Activated effector memory CD4-positive, alpha-beta T cell treated with Interleukin-2 at 50 U/mL for 16 hours (primary cell): Measurements from ENCODE around the gene SFSWAP.
A peak's percentile ranks its signal among the peaks of the same experiment; 100 is the strongest.
"Not testable (repeated sequence)": the region's sequence is repeated elsewhere in the genome, so short reads cannot be mapped to it uniquely, and the experiment has no call there.

ENCODE experiments used
- DNase-seq: peaks from one replicate; pipeline ENCODE4 v3.0.0-alpha.2; 2020

SFSWAP gene

DNA sequence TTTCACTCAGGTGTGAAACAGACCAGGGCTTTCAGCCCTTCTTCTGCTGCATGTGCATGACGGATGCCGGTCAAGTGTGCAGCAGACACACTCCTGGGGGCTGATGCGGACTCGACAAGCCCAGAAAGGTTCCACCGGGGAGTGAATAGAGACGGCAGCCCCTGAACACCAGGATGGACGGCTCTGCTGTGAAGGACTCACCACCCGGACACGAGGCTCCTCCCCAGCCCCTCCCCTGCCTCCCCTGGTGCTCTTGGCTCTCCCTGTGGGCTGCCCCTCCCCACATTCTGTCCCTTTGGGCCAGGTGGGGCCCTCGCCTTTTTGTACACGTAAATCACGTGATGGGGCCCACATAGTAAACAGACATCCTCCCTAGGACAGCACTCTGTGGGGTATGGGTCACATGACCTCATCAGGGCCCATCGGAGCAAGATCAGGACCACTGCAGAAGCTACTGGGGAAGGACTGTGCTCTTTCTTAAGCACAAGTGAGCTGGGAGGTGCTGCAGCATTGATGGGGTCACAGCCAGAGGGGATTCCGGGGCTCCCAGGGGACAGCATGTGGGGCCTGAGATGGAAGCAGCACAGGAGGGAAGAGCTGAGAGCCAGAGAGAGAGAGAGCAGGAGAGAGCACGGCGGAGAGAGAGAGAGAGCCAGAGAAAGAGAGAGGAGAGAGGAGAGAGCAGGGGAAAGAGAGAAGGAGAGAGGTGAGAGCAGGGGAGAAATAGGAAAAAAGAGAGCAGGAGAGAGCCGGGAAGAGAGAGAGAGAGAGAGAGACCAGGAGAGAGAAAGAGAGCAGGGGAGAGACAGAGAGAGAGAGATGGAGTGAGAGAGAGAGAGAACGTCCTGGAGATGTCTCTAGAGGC lies 30.3 kb upstream of the SFSWAP start:
- not testable (repeated sequence) for DNase-seq

DNA sequence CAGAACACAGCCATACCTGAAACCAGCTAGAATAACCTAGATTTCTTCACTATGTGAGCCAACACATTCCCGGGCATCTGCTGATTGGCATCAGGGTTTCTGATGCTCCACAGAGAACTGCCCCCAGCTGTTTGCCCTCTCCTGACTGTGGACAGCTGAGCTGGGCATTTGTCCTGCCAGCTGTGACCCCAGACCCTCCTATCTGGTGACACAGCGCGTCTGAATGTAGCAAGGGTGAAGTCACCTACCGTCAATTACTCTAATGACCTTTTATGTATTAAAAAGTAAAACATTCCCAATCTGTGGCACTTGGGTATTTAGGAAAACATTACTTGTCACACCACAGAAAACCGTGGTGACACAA lies 29.7 kb upstream of the SFSWAP start:
- DNase-seq = no peak

DNA sequence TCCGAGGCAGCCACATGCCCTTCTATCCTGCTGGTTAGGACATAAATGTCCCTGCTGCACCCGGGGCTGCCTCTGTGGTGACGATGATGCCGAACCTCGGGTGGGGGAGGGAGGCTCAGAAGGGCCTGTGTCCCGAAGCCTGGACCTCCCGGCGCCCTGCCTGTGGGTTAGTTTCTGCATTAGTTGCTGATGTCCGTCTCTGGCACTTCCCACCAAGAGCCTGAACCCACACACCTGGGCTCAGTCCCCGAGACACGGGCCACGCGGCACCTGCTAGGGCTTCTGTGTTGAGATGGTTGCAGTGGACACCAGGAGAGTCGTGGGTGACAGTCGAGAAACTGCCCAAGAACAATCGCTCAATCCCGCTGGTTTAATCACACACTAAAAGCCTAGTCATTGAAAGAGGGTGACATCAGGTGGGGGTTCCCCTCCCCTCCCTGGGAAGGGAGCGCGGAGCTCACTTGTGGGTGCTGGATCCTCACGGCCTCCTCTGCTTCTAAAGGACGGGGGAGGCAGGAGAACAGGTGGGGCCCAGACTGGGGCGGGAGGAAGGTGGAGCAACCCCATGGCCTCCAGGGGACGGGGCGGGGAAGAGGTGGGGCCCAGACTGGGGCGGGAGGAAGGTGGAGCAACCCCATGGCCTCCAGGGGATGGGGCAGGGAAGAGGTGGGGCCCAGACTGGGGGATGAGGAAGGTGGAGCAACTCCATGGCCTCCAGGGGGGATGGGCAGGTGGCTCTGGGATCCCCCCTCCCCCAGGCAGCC lies 29.0 kb upstream of the SFSWAP start:
- peak; percentile 49 for DNase-seq

DNA sequence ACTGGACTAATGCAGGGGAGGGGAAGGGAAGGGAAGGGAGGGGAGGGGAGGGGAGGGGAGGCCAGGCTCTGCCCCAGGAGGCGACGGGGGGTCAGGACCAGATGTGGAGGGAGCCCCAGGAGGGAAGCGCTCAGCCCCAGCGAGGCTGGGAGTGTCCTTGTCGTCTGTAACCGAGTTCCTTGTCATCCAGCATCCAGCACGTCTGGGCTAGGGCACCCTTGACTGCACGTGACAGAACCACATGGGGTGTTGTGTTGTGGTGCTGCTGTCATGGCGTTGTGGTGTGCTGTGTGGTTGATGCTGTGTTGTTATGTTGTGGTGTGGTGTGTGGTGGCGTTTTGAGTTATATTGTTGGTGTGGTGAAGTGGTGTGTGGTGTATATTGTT lies 28.4 kb upstream of the SFSWAP start:
- no peak for DNase-seq

DNA sequence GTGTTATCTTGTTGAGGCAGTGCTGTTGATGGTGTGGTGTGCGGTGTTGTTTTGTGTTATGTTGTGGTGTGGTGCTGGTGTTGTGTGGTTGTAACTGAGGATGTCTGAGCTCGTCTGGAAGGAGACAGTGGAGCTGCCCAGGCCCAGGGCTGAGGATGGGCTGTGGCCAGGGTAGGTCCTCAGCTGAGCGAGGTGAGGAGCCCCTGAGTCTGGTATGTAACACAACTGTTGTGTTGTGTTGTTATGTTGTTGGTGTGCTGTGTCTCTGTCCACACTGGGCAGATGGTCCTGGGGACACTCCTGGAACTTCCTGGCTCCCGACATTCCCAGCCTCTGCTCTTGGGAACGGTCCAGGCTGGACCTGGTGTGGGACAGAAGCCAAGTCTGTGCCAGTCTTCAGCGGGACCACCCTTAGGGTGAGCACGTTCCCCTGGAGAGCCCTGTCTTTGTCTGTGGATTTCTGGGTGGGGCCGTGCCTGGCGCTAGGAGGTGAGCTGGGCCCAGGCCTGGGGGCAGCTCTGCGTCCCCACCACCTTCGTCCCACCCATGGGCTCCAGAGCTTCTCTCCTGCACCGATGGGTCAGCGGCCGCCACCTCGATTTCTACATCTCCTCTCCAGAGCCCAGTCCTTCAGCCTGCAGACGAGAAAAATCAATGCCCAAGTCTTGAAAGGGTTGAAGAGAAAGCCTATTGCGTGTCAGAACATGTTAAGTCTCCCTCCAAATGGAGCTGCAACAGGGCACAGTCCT lies 27.4 kb upstream of the SFSWAP start:
- no peak for DNase-seq

DNA sequence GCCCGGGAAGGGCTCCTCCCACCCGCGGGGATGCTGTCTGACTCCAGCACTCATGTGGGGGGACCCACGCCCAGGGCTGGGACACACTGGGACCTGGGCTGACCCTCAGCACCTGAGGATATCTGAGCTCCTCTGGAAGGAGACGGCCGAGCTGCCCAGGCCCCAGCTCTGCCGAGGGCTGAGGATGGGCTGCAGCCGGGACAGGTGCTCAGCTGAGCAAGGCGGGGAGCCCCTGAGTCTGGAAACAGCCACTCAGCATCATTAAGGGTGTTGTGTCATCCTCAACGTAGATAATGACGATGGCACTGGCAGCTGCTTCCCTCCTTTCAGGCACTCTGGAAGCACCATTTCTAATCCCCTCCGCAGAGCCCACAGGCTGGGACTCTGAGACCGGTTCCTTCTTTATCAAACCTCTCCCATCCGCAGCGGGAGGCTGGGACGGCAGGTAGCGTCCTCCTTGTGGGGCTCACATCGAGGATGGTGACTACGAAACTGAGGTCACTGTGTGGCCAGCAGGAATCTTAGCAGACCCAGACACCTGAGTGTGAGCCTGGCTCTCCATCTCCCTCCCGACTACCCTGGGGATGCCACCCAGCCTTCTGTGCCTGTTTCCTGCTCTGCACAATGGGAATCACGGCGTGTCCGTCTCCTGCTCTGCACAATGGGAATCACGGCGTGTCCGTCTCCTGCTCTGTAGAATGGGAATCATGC lies 26.7 kb upstream of the SFSWAP start:
- DNase-seq = no peak

DNA sequence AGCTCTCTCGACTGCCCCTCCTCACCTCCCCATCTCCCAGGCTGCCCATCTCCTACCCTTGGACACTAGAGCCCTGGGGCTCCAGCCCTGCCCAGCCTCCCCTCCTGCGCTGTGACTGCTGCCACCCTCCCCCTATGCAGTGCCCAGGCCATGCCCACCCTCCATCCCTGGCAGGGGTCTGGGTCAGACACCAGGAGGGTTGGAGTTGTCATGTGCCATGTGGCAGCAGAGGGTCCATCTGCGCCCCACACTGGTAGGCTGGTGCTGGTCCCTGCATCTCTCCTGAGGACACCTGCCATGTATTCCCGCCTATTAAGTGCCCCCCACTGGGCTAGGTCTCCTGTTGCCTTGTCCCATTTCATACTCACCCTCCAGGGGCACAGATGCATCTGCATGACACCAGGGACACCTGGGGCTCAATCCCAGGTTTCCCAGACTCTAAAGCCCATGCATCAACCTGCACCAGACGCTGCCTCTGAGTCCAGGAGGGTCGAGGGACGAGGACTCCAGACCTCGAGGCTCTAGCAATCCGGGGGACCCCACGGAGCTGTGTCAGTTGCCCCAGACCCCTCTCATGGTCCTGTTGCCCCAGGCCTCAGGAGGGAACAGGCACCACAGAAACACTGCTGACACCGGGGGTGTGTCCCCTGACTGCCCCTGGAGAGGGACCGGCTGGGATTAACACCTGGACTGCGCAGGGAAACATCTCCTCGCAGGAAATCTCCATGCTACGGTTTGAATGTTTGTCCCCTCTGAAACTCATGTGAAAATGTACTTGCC lies 23.4 kb upstream of the SFSWAP start:
- DNase-seq = no peak

DNA sequence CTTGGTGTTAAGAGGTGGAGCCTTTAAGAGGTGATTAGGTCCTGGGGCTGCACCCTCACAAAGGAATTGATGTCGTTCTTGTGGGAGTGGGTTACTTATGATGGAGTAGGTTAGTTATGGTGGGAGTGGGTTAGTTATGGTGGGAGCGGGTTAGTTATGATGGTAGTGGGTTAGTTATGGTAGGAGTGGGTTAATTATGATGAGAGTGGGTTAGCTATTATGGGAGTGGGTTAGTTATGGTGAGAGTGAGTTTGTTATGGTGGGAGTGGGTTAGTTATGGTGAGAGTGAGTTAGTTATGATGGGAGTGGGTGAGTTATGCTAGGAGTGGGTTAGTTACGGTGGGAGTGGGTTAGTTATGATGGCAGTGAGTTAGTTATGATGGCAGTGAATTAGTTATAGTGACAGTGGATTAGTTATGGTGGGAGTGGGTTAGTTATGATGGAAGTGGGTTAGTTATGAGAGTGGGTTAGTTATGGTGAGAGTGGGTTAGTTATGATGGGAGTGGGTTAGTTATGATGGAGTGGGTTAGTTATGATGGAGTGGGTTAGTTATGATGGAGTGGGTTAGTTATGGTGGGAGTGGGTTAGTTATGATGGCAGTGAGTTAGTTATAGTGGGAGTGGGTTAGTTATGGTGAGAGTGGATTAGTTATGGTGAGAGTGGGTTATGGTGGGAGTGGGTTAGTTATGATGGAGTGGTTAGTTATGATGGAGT lies 22.6 kb upstream of the SFSWAP start:
- no peak for DNase-seq

DNA sequence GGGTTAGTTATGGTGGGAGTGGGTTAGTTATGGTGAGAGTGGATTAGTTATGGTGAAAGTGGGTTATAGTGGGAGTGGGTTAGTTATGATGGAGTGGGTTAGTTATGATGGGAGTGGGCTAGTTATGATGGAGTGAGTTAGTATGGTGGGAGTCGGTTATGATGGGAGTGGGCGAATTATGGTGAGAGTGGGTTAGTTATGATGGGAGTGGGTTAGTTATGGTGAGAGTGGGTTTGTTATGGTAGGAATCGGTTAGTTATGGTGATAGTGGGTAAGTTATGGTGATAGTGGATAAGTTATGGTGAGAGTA lies 22.1 kb upstream of the SFSWAP start:
- no peak for DNase-seq

DNA sequence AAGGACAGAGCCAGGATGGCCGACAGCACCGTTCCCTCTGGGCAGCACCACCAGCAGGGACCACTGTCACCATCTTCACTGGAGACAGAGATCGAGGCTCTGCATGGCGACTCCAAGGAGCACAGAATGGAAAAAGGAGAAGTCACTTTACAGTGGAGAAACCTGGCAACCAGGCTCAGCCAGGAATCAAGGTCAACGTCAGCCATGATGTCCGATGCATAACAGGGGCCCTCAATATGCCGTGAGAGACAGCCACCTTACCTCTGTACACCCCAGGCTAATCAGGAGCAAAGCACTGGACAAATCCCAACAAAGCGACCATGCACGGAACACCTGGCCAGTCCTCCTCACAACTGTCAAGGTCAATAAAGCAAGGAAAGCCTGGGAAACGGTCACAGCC lies 20.6 kb upstream of the SFSWAP start:
- no peak for DNase-seq

DNA sequence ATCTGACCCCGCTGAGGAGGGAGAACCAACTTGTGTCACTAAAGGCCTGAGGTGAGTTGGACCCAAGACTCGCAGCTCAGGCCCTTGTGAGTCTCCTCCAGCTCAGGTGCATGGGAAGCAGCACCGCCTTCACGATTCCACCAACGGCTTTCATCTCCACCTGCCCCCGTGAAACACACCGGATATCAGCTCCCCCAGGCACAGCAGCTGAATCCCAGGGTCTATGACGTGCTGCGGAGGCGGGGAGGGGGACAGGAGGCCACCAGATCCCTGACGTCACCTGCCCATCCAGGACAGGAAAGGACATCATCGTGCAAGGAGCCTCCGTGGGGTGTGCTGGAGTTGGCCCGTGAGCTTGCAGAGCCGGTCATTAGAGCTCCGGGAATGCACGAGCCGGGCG lies 18.5 kb upstream of the SFSWAP start:
- no peak for DNase-seq

DNA sequence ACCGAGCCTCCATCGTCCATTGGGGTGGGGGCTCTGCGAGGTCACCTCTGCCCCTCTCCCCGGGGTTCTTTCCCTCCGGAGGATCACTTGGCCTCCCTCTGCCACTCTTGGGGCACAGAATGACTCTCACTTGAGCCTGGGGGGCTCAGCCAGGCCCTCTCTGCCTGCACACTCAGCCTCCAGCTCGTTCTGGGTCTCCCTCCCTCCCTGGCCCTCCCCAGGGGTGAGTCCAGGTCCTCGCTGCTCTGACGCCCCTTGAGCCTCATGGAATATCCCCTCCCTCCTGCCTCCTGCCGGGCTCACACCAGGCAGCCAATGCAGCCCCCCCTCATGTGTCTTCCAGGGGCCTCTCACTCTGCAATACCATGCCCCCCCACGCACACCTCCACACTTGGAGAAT lies 17.7 kb upstream of the SFSWAP start:
- DNase-seq = no peak

DNA sequence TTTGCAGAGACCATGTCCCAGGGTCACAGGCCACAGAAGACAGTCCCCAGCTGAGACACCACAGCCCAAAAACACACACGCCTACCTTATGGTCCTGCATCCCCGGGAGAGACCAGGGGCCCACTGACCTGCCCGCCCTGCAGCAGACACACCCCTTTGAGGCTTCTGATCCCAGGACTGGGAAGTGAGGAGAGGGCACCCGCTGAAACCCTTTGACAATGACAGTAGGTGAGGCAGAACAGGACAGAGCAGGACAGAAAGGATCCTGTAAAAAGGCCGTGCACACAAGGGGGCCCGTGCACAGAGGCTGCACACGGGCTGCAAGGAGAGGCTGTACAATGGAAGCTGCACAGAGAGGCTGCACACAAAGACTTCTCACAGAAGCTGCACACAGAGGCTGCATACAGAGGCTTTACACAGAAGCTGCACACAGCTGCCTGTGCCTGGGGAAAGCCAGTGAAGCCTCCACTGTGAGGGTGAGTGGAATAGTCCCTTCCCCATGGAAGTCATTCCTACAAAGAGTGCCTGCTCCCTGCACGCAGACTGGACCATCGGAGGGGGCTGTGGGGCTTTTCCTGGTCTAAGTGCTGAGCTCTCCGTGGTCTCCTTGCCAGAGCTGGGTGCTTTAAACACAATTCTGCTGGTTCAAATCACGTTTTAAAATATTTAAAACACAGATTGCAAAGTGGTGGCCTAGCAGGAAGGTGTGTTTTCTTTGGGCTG lies 16.6 kb upstream of the SFSWAP start:
- no peak for DNase-seq

DNA sequence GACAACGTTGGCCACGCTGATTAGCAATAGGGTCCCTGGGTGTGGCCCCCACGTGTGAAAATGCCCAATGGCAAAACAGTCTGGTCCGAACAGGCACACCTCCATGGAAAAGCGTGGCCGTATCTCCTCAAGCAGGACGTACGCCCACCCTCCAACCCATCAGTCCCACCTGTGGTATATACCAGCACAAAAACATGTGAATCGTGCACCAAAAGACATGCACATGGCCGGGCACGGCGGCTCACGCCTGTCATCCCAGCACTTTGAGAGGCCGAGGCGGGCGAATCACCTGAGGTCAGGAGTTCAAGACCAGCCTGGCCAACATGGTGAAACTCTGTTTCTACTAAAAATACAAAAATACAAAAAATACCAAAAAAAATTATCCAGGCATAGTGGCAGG lies 14.9 kb upstream of the SFSWAP start:
- no peak for DNase-seq

DNA sequence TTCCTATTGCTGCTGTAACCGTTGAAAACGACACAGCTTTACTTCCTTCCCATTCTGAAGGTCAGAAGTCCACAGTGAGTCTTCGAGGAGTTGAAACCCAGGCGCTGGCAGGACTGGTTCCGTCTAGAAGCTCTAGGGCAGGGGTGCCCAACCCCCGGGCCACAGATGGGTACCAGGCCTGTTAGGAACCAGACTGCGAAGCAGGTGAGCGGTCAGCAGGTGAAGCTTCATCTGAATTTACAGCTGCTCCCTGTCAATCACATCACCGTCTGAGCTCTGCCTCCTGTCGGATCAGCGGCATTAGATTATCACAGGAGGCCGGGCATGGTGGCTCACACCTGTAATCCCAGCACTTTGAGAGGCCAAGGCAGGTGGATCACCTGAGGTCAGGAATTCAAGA lies 12.6 kb upstream of the SFSWAP start:
- DNase-seq = no peak

DNA sequence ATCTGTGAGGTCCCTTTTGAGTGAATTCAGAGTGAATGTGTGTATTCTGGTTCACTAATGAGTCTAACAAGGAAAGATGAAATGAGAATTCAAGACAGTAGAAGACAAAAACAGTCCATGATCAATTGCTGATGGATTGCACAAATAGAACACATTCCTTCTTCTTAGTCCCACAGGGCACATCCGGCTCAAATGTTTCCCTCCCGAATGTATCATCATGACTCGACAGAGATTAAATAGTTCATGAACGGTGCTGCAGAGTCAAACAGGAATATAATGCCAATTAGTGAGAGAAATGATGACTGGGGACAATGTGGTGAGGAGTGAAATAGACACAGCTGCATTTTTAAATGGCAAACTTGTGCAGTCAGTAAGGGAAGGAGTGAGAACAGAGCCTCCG lies 11.5 kb upstream of the SFSWAP start:
- no peak for DNase-seq

DNA sequence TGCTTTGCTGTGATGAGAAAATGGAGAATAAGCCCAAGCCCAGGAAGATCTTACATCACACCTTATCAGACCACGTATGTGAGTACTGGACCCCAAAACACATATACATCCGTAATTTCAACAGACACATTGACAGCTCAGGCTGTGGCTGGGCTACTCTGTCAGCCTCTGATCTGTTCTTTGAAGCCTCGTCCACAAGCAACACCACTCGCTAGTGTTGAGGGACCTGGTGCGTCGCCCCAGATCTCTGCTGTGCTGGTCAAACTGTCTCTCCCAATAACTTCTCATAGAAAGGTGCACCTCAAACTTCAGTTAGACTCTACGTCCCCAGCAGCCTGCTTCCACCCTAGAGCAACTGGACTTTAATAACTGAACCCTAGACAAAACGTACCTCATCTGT lies 10.6 kb upstream of the SFSWAP start:
- DNase-seq = no peak

DNA sequence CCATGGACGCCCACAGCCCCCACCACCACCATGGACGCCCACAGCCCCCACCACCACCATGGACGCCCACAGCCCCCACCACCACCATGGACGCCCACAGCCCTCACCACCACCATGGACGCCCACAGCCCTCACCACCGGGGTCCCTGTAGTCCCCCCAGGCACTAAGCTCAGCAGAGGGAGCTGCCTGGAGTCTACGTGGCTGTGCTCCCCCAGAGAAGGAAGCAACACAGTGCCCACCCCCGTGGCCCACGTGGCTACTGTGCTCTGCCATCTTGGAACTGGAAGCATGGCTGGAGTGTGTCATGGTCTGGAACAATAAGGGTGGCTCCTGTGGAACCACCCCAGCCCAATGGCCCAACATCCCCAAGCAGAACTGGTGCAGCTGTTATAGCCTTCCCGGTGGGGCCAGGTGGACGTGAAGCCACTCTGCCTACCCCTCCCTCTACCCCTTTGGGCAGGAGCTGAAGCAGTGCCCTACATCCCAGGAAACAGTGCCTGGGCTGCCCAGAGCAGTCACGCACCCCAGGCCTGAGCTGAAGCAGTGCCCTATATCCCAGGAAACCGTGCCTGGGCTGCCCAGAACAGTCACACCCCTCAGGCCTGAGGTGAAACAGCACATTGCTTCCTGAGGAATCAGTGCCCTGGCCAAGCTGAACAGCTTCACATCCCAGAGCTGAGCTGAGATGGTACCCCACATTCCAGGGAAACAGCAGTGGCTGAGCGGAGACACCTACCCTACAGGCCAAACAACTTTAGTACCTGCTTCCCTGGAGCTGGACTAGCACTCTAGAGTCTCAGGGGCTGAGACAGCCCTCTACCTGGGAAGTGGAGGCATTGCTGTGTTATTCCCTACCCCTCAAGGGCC lies 9.0 kb upstream of the SFSWAP start:
- DNase-seq = no peak

DNA sequence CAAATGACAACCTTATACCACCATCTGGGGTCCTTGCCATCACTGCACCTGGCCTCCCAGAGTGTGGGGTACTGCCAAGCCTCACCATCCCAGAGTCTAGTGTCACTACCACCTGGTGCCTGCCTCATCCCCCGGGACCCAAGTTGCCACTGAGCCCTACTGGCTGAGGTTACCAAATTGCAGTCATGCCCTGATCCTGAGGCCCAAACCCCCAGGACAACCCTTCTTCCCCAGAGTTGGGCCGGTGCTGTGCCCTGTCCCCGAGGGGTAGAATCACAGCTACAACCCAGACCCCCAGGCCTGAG lies 8.4 kb upstream of the SFSWAP start:
- no peak for DNase-seq

DNA sequence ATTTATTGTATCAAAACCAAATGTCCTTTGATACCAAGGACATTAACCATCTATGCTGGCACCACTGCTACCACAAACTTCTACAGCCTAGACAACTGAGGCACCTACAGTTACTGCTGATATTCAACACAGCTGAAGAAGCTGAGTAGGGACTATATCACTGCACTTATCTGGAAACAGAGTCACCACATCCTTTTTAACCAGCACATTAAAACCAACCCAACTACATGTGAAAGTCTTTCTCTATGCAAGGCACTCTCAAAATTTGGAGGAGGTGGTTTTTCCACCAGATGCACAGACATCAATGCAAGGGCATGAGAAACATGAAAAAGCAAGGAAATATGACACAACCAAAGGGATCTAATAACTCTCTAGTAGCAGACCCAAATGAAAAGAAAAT lies 7.7 kb upstream of the SFSWAP start:
- DNase-seq = no peak
